Mesothelial cell of epicardium (in vitro differentiated cells): ENCODE results near the gene NR6A1. TPM values are rescaled to one million over a fixed set of nuclear protein-coding genes. Genes with fewer than 3 reads are reported as not detected.

Experiments used
- DNase-seq, 2 experiments: peaks; one replicate each; pipeline ENCODE4 v3.0.0; 2021; ENCODE audit warnings: low spot score in 2 of 2; ENCODE audit not compliant: unreplicated experiment in 2 of 2
- H3K27ac Mint-ChIP-seq: 2 replicates; pipeline ENCODE4 v1.8.0; 2021; ENCODE audit warnings: mixed read lengths
- H3K27me3 Mint-ChIP-seq: 2 replicates; pipeline ENCODE4 v1.8.0; 2021; ENCODE audit warnings: low read depth, mixed read lengths
- H3K36me3 Mint-ChIP-seq: 2 replicates; pipeline ENCODE4 v1.8.0; 2021; ENCODE audit warnings: mixed read lengths
- H3K4me1 Mint-ChIP-seq: 2 replicates; pipeline ENCODE4 v1.8.0; 2021; ENCODE audit warnings: mixed read lengths
- H3K4me3 Mint-ChIP-seq: 2 replicates; pipeline ENCODE4 v1.8.0; 2021; ENCODE audit warnings: mild to moderate bottlenecking, moderate library complexity, mixed read lengths
- H3K9me3 Mint-ChIP-seq: 2 replicates; pipeline ENCODE4 v1.8.0; 2021; ENCODE audit warnings: mixed read lengths
- total RNA-seq: library from RNA; stranded (reverse); gene quantifications from 3 replicates; pipeline ENCODE4 v1.2.1, GENCODE V29; 2021
- TF ChIP-seq, protein P1 (sequence below): fragments of 200-600 bp; sonication (generic); IDR thresholded peaks from one replicate; pipeline ENCODE4 v1.5.0; 2021; ENCODE audit warnings: antibody characterized with exemption; ENCODE audit not compliant: unreplicated experiment

Gene NR6A1
- total RNA-seq, 1 donor from 2014 or later: 5.9 TPM

DNA sequence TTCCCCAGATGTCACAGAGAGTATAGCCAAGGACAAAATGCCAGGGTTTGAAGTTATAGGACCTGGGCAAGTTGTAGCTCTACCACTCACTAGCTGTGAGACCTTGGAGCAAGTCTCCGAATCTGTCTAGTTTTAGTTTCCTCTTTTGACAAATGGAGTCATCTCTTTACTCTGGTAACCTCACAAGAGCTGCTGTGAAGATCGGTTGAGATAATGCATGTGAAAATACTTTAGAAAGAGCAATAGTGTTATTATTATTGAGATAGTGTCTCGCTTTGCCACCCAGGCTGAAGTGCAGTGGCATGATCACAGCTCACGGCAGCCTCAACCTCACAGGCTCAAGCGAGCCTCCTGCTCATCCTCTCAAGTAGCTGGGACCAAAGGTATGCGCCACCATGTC, 146.0 kb downstream of the NR6A1 start:
- no peak overlapping the region for H3K4me3 Mint-ChIP-seq
- no peak overlapping the region for H3K27ac Mint-ChIP-seq
- H3K9me3 Mint-ChIP-seq: no peaks in the 10 kb centered on the region
- no peak for DNase-seq
- H3K36me3 Mint-ChIP-seq: no peaks in the 10 kb centered on the region
- H3K4me1 Mint-ChIP-seq: no peaks in the 10 kb centered on the region
- TF ChIP-seq, protein P1, sequence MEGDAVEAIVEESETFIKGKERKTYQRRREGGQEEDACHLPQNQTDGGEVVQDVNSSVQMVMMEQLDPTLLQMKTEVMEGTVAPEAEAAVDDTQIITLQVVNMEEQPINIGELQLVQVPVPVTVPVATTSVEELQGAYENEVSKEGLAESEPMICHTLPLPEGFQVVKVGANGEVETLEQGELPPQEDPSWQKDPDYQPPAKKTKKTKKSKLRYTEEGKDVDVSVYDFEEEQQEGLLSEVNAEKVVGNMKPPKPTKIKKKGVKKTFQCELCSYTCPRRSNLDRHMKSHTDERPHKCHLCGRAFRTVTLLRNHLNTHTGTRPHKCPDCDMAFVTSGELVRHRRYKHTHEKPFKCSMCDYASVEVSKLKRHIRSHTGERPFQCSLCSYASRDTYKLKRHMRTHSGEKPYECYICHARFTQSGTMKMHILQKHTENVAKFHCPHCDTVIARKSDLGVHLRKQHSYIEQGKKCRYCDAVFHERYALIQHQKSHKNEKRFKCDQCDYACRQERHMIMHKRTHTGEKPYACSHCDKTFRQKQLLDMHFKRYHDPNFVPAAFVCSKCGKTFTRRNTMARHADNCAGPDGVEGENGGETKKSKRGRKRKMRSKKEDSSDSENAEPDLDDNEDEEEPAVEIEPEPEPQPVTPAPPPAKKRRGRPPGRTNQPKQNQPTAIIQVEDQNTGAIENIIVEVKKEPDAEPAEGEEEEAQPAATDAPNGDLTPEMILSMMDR: no peak
- no peaks in the 10 kb centered on the region for H3K27me3 Mint-ChIP-seq

DNA sequence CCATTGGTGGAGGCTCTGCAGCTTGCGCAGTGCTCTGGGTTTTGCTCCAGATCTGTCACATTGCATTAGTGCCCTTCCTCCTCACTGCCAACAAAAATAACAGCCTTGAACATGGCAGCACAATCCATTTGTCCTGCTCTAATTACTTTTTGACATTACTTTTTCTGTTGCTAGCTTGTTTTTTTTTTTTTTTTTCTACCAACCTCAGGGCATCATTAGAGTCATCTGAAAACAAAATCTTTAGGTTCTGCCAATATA, 146.4 kb downstream of the NR6A1 start:
- H3K9me3 Mint-ChIP-seq: no peaks in the 10 kb centered on the region
- TF ChIP-seq, protein P1: no peak
- H3K27ac Mint-ChIP-seq: no peak overlapping the region
- no peaks in the 10 kb centered on the region for H3K27me3 Mint-ChIP-seq
- no peaks in the 10 kb centered on the region for H3K36me3 Mint-ChIP-seq
- H3K4me3 Mint-ChIP-seq: no peak overlapping the region
- H3K4me1 Mint-ChIP-seq: no peaks in the 10 kb centered on the region
- no peak for DNase-seq

DNA sequence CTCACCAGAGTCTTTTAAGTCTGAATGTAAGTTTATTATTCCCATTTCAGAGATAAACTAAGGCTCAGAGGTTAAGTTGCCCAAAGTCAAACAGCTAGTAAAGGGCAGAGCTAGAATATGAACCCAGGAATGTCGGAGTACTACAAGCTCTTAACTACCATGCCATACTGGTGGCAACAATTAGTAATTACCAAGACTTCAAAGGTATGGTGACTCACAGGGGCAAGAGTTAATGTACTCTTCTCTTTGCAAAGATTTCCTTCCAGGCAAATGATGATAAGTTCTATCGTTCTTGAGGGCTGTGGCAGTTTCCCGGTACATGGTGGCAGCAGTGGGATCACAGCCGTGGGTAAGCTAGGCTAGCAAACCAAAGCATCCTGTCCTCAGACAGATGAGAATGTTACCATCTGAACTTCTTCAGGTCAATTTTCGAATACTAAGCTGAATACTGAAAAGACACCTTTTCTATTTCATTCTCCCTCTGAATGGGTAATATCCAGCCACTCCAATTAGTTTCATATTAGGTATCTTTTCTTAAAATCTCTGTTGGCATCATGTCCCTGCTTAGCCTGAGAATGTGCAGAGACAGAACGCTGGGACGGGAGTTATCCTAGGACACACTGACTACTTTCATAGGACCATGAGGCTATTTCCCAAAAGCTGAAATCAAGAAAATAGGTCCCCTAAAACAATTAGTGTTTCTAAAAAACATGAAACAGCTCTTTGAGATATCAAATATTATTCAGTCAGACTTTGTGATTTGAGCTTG, 147.0 kb downstream of the NR6A1 start:
- TF ChIP-seq, protein P1: no peak
- Mint-ChIP-seq H3K36me3 (no peaks in the 10 kb centered on the region), H3K27me3 (no peaks in the 10 kb centered on the region), H3K4me3 (no peak overlapping the region), H3K4me1 (no peaks in the 10 kb centered on the region), H3K27ac (no peak overlapping the region), H3K9me3 (no peaks in the 10 kb centered on the region)
- DNase-seq: no peak

DNA sequence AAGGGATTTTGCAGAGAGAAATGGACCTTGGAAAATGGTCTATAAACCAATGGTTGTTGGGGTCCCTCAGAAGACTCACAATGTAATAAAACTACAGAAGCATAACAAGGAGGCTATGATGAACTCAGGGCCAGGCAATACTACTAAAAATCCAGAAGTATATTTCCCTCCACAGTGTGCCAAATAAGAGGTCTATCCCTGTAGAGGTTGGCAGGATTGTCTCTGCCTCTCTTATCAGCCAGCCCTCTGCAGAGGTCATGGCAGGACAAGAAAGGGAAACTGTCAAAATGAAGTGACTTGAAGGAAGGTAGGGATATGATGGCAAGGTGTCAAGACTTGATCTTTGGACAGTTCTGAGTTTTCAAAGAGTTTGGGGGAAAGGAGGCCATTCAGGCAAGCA, 148.2 kb downstream of the NR6A1 start:
- H3K9me3 Mint-ChIP-seq: no peaks in the 10 kb centered on the region
- H3K4me3 Mint-ChIP-seq: no peak overlapping the region
- H3K4me1 Mint-ChIP-seq: no peaks in the 10 kb centered on the region
- H3K27ac Mint-ChIP-seq: no peak overlapping the region
- no peaks in the 10 kb centered on the region for H3K36me3 Mint-ChIP-seq
- DNase-seq: no peak
- TF ChIP-seq, protein P1: no peak
- H3K27me3 Mint-ChIP-seq: no peaks in the 10 kb centered on the region

DNA sequence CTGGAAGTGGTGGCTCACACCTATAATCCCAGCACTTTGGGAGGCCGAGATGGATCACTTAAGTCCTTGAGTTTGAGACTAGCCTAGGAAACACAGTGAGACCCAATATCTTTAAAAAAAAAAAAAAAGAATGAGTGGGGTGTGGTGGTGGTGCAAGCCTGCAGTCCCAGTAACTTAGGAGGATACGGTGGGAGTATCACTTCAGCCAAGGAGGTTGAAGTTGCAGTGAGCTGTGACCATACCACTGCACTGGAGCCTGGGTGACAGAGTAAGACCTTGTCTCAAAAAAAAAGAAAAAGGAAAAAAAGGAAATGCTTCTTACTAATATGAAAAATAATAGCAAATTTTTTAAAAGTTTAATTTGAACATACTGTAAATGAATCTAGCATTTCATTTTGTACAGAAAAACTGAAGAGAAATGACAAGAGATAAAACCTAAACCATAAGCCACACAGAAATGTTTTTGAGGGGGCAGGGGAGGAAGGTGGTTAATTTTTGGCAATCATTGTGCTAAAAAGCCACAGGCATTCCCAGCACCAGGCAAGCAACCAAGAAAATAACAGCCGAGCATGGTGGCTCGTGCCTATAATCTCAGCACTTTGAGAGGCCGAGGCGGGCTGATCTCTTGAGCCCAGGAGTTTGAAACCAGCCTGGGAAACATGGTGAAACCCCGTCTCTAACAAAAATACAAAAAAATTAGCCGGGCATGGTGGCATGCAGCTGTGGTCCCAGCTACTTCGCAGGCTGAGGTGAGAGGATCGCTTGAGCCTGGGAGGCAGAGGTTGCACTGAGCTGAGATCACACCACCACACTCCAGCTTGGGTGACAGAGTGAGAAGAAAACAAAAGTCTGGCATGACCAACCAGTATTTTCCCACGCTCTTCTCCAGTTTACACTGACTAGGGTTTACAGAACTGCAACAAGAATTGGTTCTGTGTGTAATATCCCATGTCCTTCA, 149.5 kb downstream of the NR6A1 start:
- H3K36me3 Mint-ChIP-seq: no peaks in the 10 kb centered on the region
- no peak overlapping the region for H3K27ac Mint-ChIP-seq
- H3K27me3 Mint-ChIP-seq: no peaks in the 10 kb centered on the region
- peaks cover 5% of the 10 kb centered on the region for H3K4me1 Mint-ChIP-seq
- H3K4me3 Mint-ChIP-seq: no peak overlapping the region
- DNase-seq: no peak
- TF ChIP-seq, protein P1: no peak
- no peaks in the 10 kb centered on the region for H3K9me3 Mint-ChIP-seq
